HEK293 (cell line): ENCODE measurements around the gene BYSL.

ENCODE experiments used
- CTCF ChIP-seq: fragments of 450-650 bp; formaldehyde crosslinking; IDR thresholded peaks from 2 replicates; pipeline ENCODE4 v1.5.1; 2016; ENCODE audit warnings: missing biosample characterization, missing genetic modification characterization
- OVOL3 ChIP-seq: fragments of 450-650 bp; formaldehyde crosslinking; IDR thresholded peaks from 2 replicates; pipeline ENCODE4 v1.5.1; 2016; ENCODE audit warnings: missing biosample characterization, missing genetic modification characterization
- PRDM10 ChIP-seq: fragments of 450-650 bp; formaldehyde crosslinking; IDR thresholded peaks from 2 replicates; pipeline ENCODE4 v1.5.1; 2016; ENCODE audit warnings: missing biosample characterization, missing genetic modification characterization
- YY2 ChIP-seq: fragments of 450-650 bp; formaldehyde crosslinking; IDR thresholded peaks from 2 replicates; pipeline ENCODE4 v1.5.1; 2016; ENCODE audit warnings: missing biosample characterization, missing genetic modification characterization
- ZBTB10 ChIP-seq: fragments of 450-650 bp; formaldehyde crosslinking; IDR thresholded peaks from 2 replicates; pipeline ENCODE4 v1.5.1; 2016; ENCODE audit warnings: missing biosample characterization, missing genetic modification characterization
- ZBTB11 ChIP-seq: fragments of 450-650 bp; formaldehyde crosslinking; conservative IDR thresholded peaks from 2 replicates; pipeline ENCODE4 v1.5.1; 2016; ENCODE audit warnings: low read depth, missing biosample characterization, missing genetic modification characterization
- ZNF211 ChIP-seq: fragments of 450-650 bp; formaldehyde crosslinking; IDR thresholded peaks from 2 replicates; pipeline ENCODE4 v1.5.1; 2016; ENCODE audit warnings: low read depth, missing biosample characterization, missing genetic modification characterization
- ZNF274 ChIP-seq, 2 experiments: fragments of 200-500 bp in 1 of 2; fragments of 450-650 bp in 1 of 2; sonication (Bioruptor generic) in 1 of 2; formaldehyde crosslinking in 1 of 2; IDR thresholded peaks; 2 replicates each; pipeline versions ENCODE4 v1.5.1 to v1.6.1; 2014 to 2016; ENCODE audit warnings: borderline replicate concordance in 1 of 2, inconsistent platforms in 1 of 2, low read length in 1 of 2, missing biosample characterization in 1 of 2, missing genetic modification characterization in 1 of 2
- ZNF416 ChIP-seq: fragments of 450-650 bp; formaldehyde crosslinking; IDR thresholded peaks from 2 replicates; pipeline ENCODE4 v1.5.1; 2016; ENCODE audit warnings: missing biosample characterization, missing genetic modification characterization
- ZNF558 ChIP-seq: fragments of 450-650 bp; formaldehyde crosslinking; IDR thresholded peaks from 2 replicates; pipeline ENCODE4 v1.5.1; 2016; ENCODE audit warnings: missing biosample characterization, missing genetic modification characterization

GRCh38 chr6:41884957-41885356, 36.3 kb upstream of the BYSL start:
- TF ChIP-seq CTCF (tag by site-specific recombination): no peak
- no peak for TF ChIP-seq ZBTB10 (tag by site-specific recombination)
- TF ChIP-seq OVOL3 (tag by site-specific recombination): no peak
- no peak for TF ChIP-seq ZNF416 (tag by site-specific recombination)
- no peak for TF ChIP-seq YY2 (tag by site-specific recombination)
- TF ChIP-seq PRDM10 (tag by site-specific recombination): no peak
- no peak for TF ChIP-seq ZBTB11 (tag by site-specific recombination)
- no peak for TF ChIP-seq ZNF274 (IDR thresholded peaks at IDR 0.05; ENCODE audit: low read length)
- TF ChIP-seq ZNF274 (tag by site-specific recombination; IDR thresholded peaks at IDR 0.05; ENCODE audit: borderline replicate concordance): no peak
- TF ChIP-seq ZNF558 (tag by site-specific recombination): no peak
- TF ChIP-seq ZNF211 (tag by site-specific recombination): no peak
